IMR-90 (cell line): ENCODE data around the gene CMTM1. TPM values are rescaled to one million over a fixed set of nuclear protein-coding genes. Genes with fewer than 3 reads are reported as not detected.
A peak's percentile ranks its signal among the peaks of the same experiment; 100 is the strongest.

ENCODE experiments used
- ATAC-seq: fragments of 200-7000 bp; cut with Tn5 transposase; 2 replicates; pipeline ENCODE4 v1.9.1; 2020; ENCODE audit warnings: low read depth, mild to moderate bottlenecking, moderate library complexity
- BruUV-seq: library from RNA; stranded (reverse); fragments of 400-500 nt; replicated peaks from 2 replicates; lab custom pipeline; 2021; lab: Mats Ljungman, UMichigan
- CTCF ChIA-PET: fragments of 300-600 bp; formaldehyde crosslinking; extraction: SDS; loops from one replicate; lab custom pipeline; 2021; ENCODE audit warnings: antibody characterized with exemption; lab: Yijun Ruan, JAX
- POLR2A ChIA-PET: fragments of 300-600 bp; sonication (Branson Sonifier 250); formaldehyde crosslinking; loops from one replicate; lab custom pipeline; 2022; ENCODE audit warnings: antibody characterized with exemption; ENCODE audit not compliant: unreplicated experiment; lab: Charles Lee
- DNase-seq: peaks from one replicate; pipeline ENCODE4 v3.0.0; 2013
- H2AFZ ChIP-seq: replicated peaks from 2 replicates; pipeline ENCODE3; 2013; ENCODE audit warnings: low read length, mild to moderate bottlenecking; ENCODE audit not compliant: poor library complexity
- H2AK5ac ChIP-seq: 2 replicates; pipeline ENCODE4 v1.6.1; 2013; ENCODE audit warnings: low read depth, low read length, inconsistent platforms
- H2AK9ac ChIP-seq: replicated peaks from 2 replicates; pipeline ENCODE3; 2013; ENCODE audit warnings: mild to moderate bottlenecking, low read depth, low read length, moderate library complexity; ENCODE audit not compliant: poor library complexity
- H2BK120ac ChIP-seq: 2 replicates; pipeline ENCODE4 v1.6.1; 2013; ENCODE audit warnings: low read depth, low read length, inconsistent platforms
- H2BK15ac ChIP-seq: 3 replicates; pipeline ENCODE4 v1.6.1; 2013; ENCODE audit warnings: low read depth, low read length, inconsistent platforms
- H2BK20ac ChIP-seq: 2 replicates; pipeline ENCODE4 v1.6.1; 2013; ENCODE audit warnings: low read depth, mild to moderate bottlenecking, inconsistent platforms, low read length, moderate library complexity
- H2BK5ac ChIP-seq: 2 replicates; pipeline ENCODE4 v1.6.1; 2013; ENCODE audit warnings: mild to moderate bottlenecking, low read depth, low read length, inconsistent platforms; ENCODE audit not compliant: poor library complexity, severe bottlenecking
- H3K14ac ChIP-seq: replicated peaks from 2 replicates; pipeline ENCODE4 v1.6.1; 2013; ENCODE audit warnings: low read depth, low read length, inconsistent platforms
- H3K18ac ChIP-seq: 2 replicates; pipeline ENCODE4 v1.6.1; 2013; ENCODE audit warnings: low read depth, low read length, control low read depth
- H3K23ac ChIP-seq: 2 replicates; pipeline ENCODE4 v1.6.1; 2013; ENCODE audit warnings: low read depth, low read length, inconsistent platforms
- H3K27ac ChIP-seq: 2 replicates; pipeline ENCODE4 v1.5.1; 2013; ENCODE audit warnings: mild to moderate bottlenecking, control low read depth, low read length; ENCODE audit not compliant: insufficient read depth
- H3K27me3 ChIP-seq: 2 replicates; pipeline ENCODE4 v1.6.1; 2013; ENCODE audit warnings: low read length; ENCODE audit not compliant: control insufficient read depth, insufficient read depth
- H3K36me3 ChIP-seq: 2 replicates; pipeline ENCODE4 v1.6.1; 2013; ENCODE audit warnings: low read length, mixed read lengths; ENCODE audit not compliant: control insufficient read depth, insufficient read depth
- H3K4ac ChIP-seq: 2 replicates; pipeline ENCODE4 v1.6.1; 2013; ENCODE audit warnings: low read depth, low read length, inconsistent platforms
- H3K4me1 ChIP-seq: 2 replicates; pipeline ENCODE4 v1.6.1; 2013; ENCODE audit warnings: low read length, mixed read lengths; ENCODE audit not compliant: control insufficient read depth, insufficient read depth
- H3K4me2 ChIP-seq: 2 replicates; pipeline ENCODE4 v1.6.1; 2013; ENCODE audit warnings: low read depth, mild to moderate bottlenecking, control low read depth, low read length, moderate library complexity
- H3K4me3 ChIP-seq: 2 replicates; pipeline ENCODE4 v1.5.1; 2013; ENCODE audit warnings: low read depth, mild to moderate bottlenecking, control low read depth, low read length, moderate library complexity; ENCODE audit not compliant: insufficient read depth
- H3K56ac ChIP-seq: 2 replicates; pipeline ENCODE4 v1.6.1; 2013; ENCODE audit warnings: low read length, inconsistent platforms; ENCODE audit not compliant: insufficient read depth; ENCODE audit errors: extremely low read depth
- H3K79me1 ChIP-seq, 2 experiments: 2 replicates each; pipeline ENCODE4 v1.6.1; 2013; ENCODE audit warnings: low read length in 2 of 2, inconsistent platforms in 1 of 2, low read depth in 1 of 2
- H3K9ac ChIP-seq: 2 replicates; pipeline ENCODE4 v1.6.1; 2013; ENCODE audit warnings: low read depth, low read length, control low read depth
- H3K9me1 ChIP-seq: 2 replicates; pipeline ENCODE4 v1.6.1; 2013; ENCODE audit warnings: low read length, inconsistent platforms; ENCODE audit not compliant: insufficient read depth
- H3K9me3 ChIP-seq: 2 replicates; pipeline ENCODE4 v1.6.1; 2013; ENCODE audit warnings: low read length; ENCODE audit not compliant: control insufficient read depth, insufficient read depth
- H4K20me1 ChIP-seq: 2 replicates; pipeline ENCODE4 v1.6.1; 2013; ENCODE audit warnings: low read length, inconsistent platforms; ENCODE audit not compliant: insufficient read depth
- H4K5ac ChIP-seq: 2 replicates; pipeline ENCODE4 v1.6.1; 2013; ENCODE audit warnings: mild to moderate bottlenecking, low read depth, low read length, control low read depth
- H4K8ac ChIP-seq, 2 experiments: 2 replicates each; pipeline ENCODE4 v1.6.1; 2013; ENCODE audit warnings: low read depth in 2 of 2, low read length in 2 of 2, control low read depth in 1 of 2, inconsistent platforms in 1 of 2
- H4K91ac ChIP-seq: 2 replicates; pipeline ENCODE4 v1.6.1; 2013; ENCODE audit warnings: low read depth, low read length, inconsistent platforms; ENCODE audit not compliant: insufficient read depth
- BHLHE40 ChIP-seq: fragments of 150-350 bp; IDR thresholded peaks from 2 replicates; pipeline ENCODE4 v1.6.1; 2016; ENCODE audit warnings: mild to moderate bottlenecking, low read depth, low read length
- CHD1 ChIP-seq: IDR thresholded peaks from 2 replicates; pipeline ENCODE4 v1.6.1; 2012; ENCODE audit warnings: low read depth, low read length, improper control_type of control experiment
- CTCF ChIP-seq: conservative IDR thresholded peaks from 2 replicates; pipeline ENCODE4 v1.5.1; 2012; ENCODE audit warnings: mild to moderate bottlenecking, low read depth, low read length, improper control_type of control experiment
- FOS ChIP-seq: fragments of 150-350 bp; IDR thresholded peaks from 2 replicates; pipeline ENCODE4 v1.6.1; 2016; ENCODE audit warnings: low read depth, low read length
- MAFK ChIP-seq: IDR thresholded peaks from 2 replicates; pipeline ENCODE4 v1.6.1; 2012; ENCODE audit warnings: low read depth, low read length, improper control_type of control experiment
- MAZ ChIP-seq: IDR thresholded peaks from 2 replicates; pipeline ENCODE4 v1.6.1; 2012; ENCODE audit warnings: low read depth, mild to moderate bottlenecking, low read length, improper control_type of control experiment, moderate library complexity, borderline replicate concordance
- MXI1 ChIP-seq: IDR thresholded peaks from 2 replicates; pipeline ENCODE4 v1.6.1; 2012; ENCODE audit warnings: low read depth, mild to moderate bottlenecking, low read length, moderate library complexity, borderline replicate concordance
- NFE2L2 ChIP-seq: fragments of 150-350 bp; IDR thresholded peaks from 2 replicates; pipeline ENCODE4 v1.6.1; 2016; ENCODE audit warnings: low read depth, mild to moderate bottlenecking, low read length
- POLR2A ChIP-seq: IDR thresholded peaks from 2 replicates; pipeline ENCODE4 v1.6.1; 2012; ENCODE audit warnings: mild to moderate bottlenecking, low read depth, low read length
- RAD21 ChIP-seq: IDR thresholded peaks from 2 replicates; pipeline ENCODE4 v1.6.1; 2012; ENCODE audit warnings: low read length, improper control_type of control experiment
- RCOR1 ChIP-seq: IDR thresholded peaks from 2 replicates; pipeline ENCODE4 v1.6.1; 2012; ENCODE audit warnings: mild to moderate bottlenecking, low read length, improper control_type of control experiment; ENCODE audit not compliant: insufficient replicate concordance
- SMC3 ChIP-seq: fragments of 150-350 bp; IDR thresholded peaks from 2 replicates; pipeline ENCODE4 v1.6.1; 2016; ENCODE audit warnings: low read depth, mild to moderate bottlenecking, antibody characterized with exemption, low read length, moderate library complexity
- WGBS, 2 experiments: methylation state at CpG; one replicate each; pipeline versions ENCODE4 v1.1.5 to v1.1.7; 2013; ENCODE audit warnings: missing lambda C conversion rate in 2 of 2; ENCODE audit not compliant: insufficient read length in 1 of 2; ENCODE audit errors: extremely low coverage in 2 of 2; 5-methylcytosine and 5-hydroxymethylcytosine counted together
- dilution Hi-C: fragments of 300-500 bp; cut with HindIII; formaldehyde crosslinking; loops from one replicate; pipeline ENCODE4 v1.14.3; 2018; ENCODE audit warnings: low sequenced_read_pairs; ENCODE audit not compliant: unreplicated experiment
- in situ Hi-C: fragments of 300-500 bp; cut with MboI; formaldehyde crosslinking; loops from 3 replicates; pipeline ENCODE4 v1.14.3; 2019; ENCODE audit warnings: low sequenced_read_pairs, inconsistent platforms, mixed read lengths
- intact Hi-C: fragments of 100-400 bp; cut with micrococcal nuclease; formaldehyde crosslinking; loops from 2 replicates; pipeline ENCODE4 v1.10.0; 2022
- polyA plus RNA-seq, 3 experiments: library from polyadenylated mRNA; depleted of rRNA; stranded (reverse); fragments of >200 nt; gene quantifications; 2 replicates each; pipeline ENCODE4 v1.2.3, GENCODE V29; 2012; ENCODE audit warnings: low replicate concordance in 1 of 3
- total RNA-seq: library from RNA; depleted of rRNA; stranded (reverse); fragments of >200 nt; gene quantifications from 2 replicates; pipeline ENCODE4 v1.2.3, GENCODE V29; 2012
- TF ChIP-seq, protein P1 (sequence below): fragments of 150-350 bp; IDR thresholded peaks from 2 replicates; pipeline ENCODE4 v1.6.1; 2017; ENCODE audit warnings: mild to moderate bottlenecking, antibody characterized with exemption, low read length, low read depth
- TF ChIP-seq, protein P2 (sequence below): fragments of 150-350 bp; IDR thresholded peaks from 2 replicates; pipeline ENCODE4 v1.6.1; 2016; ENCODE audit warnings: low read depth, mild to moderate bottlenecking, low read length, moderate library complexity, borderline replicate concordance

CMTM1 gene
- total and polyA plus RNA-seq, 2 of the 4 experiments (the other 2 are of a cell fraction): 0.54 to 2.1 TPM

DNA sequence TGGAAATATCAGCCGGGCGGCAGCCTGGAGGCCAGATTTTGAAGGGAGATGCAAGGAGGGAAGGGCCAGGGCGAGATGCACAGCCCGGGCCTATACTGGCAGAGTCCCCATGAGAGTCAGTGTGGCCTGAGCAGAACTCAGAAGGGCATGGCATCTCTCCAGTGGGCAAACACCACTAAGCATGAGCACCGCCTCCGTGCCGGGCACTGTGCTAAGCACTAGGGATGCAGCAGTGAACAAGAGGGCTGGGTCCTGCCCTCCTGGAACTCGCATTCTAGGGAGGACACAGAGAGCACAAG lies 49.8 kb upstream of the CMTM1 start:
- Histone ChIP-seq H3K56ac (peak overlapping the region; percentile 46), H4K20me1 (peaks cover 2% of the 10 kb centered on the region; the same call in 1 of the 2 replicates), H3K4me3 (no peak overlapping the region), H2AK9ac (peak overlapping the region; percentile 97), H2AK5ac (peak overlapping the region; percentile 98), H3K9me3 (no peaks in the 10 kb centered on the region), H4K8ac (peak overlapping the region; percentile 17 to 91; a peak in 3 of 4 replicates), H3K4me2 (peak overlapping the region; percentile 40), H3K27me3 (no peaks in the 10 kb centered on the region), H3K14ac (peak overlapping the region; percentile 87), H3K9me1 (peaks cover 48% of the 10 kb centered on the region), H3K18ac (peak overlapping the region; percentile 73), H3K4me1 (peaks cover 35% of the 10 kb centered on the region), H2BK5ac (peak overlapping the region; percentile 86), H2BK120ac (peak overlapping the region; percentile 97), H3K4ac (peak overlapping the region; percentile 95), H4K5ac (peak overlapping the region; percentile 69), H3K27ac (peak overlapping the region; percentile 86), H3K23ac (peak overlapping the region; percentile 86; the same call in 1 of the 2 replicates), H2BK15ac (peak overlapping the region; percentile 68; the same call in 2 of the 3 replicates), H3K36me3 (peaks cover 2% of the 10 kb centered on the region; the same call in 1 of the 2 replicates), H2BK20ac (peak overlapping the region; percentile 89), H4K91ac (peak overlapping the region; percentile 94), H3K9ac (peak overlapping the region; percentile 36), H3K79me1 (peaks cover 3 to 46% of the 10 kb centered on the region in 2 experiments; a peak in 3 of 4 replicates), H2AFZ (peak overlapping the region; percentile 88)
- in situ Hi-C loops (no loop called here), dilution Hi-C loops (no loop called here), intact Hi-C loops (loop anchor here (1.0 kb wide), 1 partner anchor 110 kb away; no protein-coding TSS in a partner anchor)
- DNase-seq (no peak), ATAC-seq (peak; percentile 30; the same call in 1 of the 2 replicates)
- 48% methylated on average over 4 of the region's 8 CpGs; no CpG with 5 or more reads in 1 of the 2 experiments for WGBS, 2 experiments
- TF ChIP-seq SMC3 (no peak), BHLHE40 (no peak), CTCF (no peak), POLR2A (no peak), CHD1 (no peak), RCOR1 (no peak), MXI1 (no peak), MAZ (no peak), MAFK (no peak), NFE2L2 (no peak), RAD21 (no peak), FOS (no peak)
- TF ChIP-seq, protein P1, sequence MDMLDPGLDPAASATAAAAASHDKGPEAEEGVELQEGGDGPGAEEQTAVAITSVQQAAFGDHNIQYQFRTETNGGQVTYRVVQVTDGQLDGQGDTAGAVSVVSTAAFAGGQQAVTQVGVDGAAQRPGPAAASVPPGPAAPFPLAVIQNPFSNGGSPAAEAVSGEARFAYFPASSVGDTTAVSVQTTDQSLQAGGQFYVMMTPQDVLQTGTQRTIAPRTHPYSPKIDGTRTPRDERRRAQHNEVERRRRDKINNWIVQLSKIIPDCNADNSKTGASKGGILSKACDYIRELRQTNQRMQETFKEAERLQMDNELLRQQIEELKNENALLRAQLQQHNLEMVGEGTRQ: no peak
- TF ChIP-seq, protein P2, sequence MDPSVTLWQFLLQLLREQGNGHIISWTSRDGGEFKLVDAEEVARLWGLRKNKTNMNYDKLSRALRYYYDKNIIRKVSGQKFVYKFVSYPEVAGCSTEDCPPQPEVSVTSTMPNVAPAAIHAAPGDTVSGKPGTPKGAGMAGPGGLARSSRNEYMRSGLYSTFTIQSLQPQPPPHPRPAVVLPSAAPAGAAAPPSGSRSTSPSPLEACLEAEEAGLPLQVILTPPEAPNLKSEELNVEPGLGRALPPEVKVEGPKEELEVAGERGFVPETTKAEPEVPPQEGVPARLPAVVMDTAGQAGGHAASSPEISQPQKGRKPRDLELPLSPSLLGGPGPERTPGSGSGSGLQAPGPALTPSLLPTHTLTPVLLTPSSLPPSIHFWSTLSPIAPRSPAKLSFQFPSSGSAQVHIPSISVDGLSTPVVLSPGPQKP: no peak
- POLR2A ChIA-PET: no interaction called here
- BruUV-seq: no TSS peak
- CTCF ChIA-PET: interaction anchor here (1.1 to 1.5 kb wide), 4 partner anchors 28 to 159 kb away, joined by 3 to 5 read pairs (median 4); no protein-coding TSS in a partner anchor
